Measurements from ENCODE around the gene PAK5. TPM values are rescaled to one million over a fixed set of nuclear protein-coding genes. Genes with fewer than 3 reads are reported as not detected.

The PAK5 gene
- total and polyA plus RNA-seq, 4 donors = 0.02 to 0.17 (median 0.04) TPM; not detected in 1

DNA sequence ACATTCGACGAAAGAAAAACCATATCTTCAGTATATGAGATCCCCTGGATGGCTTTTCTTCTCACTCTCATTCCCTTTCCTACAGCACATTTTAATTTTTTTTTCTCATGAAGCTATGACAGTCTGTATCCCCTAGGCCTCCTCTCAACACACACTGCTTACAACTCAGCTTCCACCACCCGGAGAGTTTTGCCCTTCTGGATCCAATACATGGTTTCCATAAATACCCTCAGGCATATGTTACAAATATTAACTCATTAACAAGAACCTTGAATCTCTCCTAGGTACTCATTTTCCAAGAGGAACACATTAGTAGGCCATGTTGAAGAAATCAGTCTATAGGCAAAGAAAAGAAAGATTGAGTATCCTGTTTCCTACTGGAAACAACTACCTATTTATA lies 44.0 kb downstream of the PAK5 start:
- H3K9me3 ChIP-seq (ENCODE audit: control insufficient read depth in 4 of 4, low read length in 3 of 4) = peaks cover 0 to 3% (median 0%) of the 10 kb centered on the region in 4 donors
- WGBS = 79% methylated on average over 3 of the region's 3 CpGs

DNA sequence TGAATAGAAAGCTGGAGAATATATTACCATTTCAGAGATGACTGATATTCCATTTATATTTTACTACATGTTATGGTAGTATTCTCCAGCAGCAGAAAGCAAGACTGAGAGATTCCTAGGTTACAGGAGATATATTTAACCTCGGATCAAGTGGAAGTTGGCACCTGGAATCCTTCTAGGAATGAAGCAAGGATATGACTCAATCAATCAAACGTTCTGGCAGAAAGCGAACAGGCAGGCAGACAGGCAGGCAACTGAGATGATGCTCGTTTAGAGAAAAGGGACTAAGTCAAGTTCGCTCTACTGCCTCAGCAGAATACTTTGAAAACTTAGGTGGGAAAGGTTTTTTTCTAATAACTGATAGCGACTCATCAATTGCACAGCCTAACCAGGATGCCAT lies 46.2 kb downstream of the PAK5 start:
- Histone ChIP-seq H3K4me1 (ENCODE audit: control insufficient read depth in 4 of 4, insufficient read depth in 4 of 4, low read length in 3 of 4) (no peaks in the 10 kb centered on the region), H3K36me3 (ENCODE audit: control insufficient read depth in 4 of 4, insufficient read depth in 3 of 4, low read depth in 1 of 4, low read length in 3 of 4) (no peaks in the 10 kb centered on the region), H3K4me3 (ENCODE audit: low read depth in 1 of 3, low read length in 3 of 3) (no peak overlapping the region), H3K27ac (ENCODE audit: low read depth in 1 of 2, low read length in 2 of 2) (no peak overlapping the region), H3K27me3 (ENCODE audit: control insufficient read depth in 4 of 4, insufficient read depth in 4 of 4, low read length in 3 of 4) (peaks cover 0 to 2% (median 0%) of the 10 kb centered on the region in 4 donors), H3K9me3 (ENCODE audit: control insufficient read depth in 4 of 4, low read length in 3 of 4) (peaks cover 0 to 3% (median 0%) of the 10 kb centered on the region in 4 donors), H3K9ac (ENCODE audit: low read depth in 1 of 2, low read length in 2 of 2) (no peak overlapping the region)
- no peak for DNase-seq (ENCODE audit: low spot score)
- no peak for TF ChIP-seq EGR1 (IDR thresholded peaks at IDR 0.05; ENCODE audit: low read depth in 2 of 2)
- no peak for TF ChIP-seq RAD21 (IDR thresholded peaks at IDR 0.05)
- TF ChIP-seq HNF4G (IDR thresholded peaks at IDR 0.05) = no peak
- no peak for TF ChIP-seq TAF1 (conservative IDR thresholded peaks at IDR 0.05)
- no peak for TF ChIP-seq ZBTB33 (IDR thresholded peaks at IDR 0.05)
- no peak for TF ChIP-seq YY1 (IDR thresholded peaks at IDR 0.05)
- TF ChIP-seq SP1 (IDR thresholded peaks at IDR 0.05) = no peak
- TF ChIP-seq RXRA (IDR thresholded peaks at IDR 0.05) = no peak
- 69% methylated on average over 6 of the region's 6 CpGs for WGBS

More for the DNA sequence above, 44.0 kb downstream of the PAK5 start:
- Histone ChIP-seq H3K27ac (ENCODE audit: low read depth in 1 of 2, low read length in 2 of 2) (no peak overlapping the region), H3K9ac (ENCODE audit: low read depth in 1 of 2, low read length in 2 of 2) (no peak overlapping the region), H3K27me3 (ENCODE audit: control insufficient read depth in 4 of 4, insufficient read depth in 4 of 4, low read length in 3 of 4) (peaks cover 0 to 2% (median 0%) of the 10 kb centered on the region in 4 donors), H3K36me3 (ENCODE audit: control insufficient read depth in 4 of 4, insufficient read depth in 3 of 4, low read depth in 1 of 4, low read length in 3 of 4) (no peaks in the 10 kb centered on the region), H3K4me1 (ENCODE audit: control insufficient read depth in 4 of 4, insufficient read depth in 4 of 4, low read length in 3 of 4) (no peaks in the 10 kb centered on the region), H3K4me3 (ENCODE audit: low read depth in 1 of 3, low read length in 3 of 3) (no peak overlapping the region)
- TF ChIP-seq FOXA1 (IDR thresholded peaks at IDR 0.05) (no peak), HNF4G (IDR thresholded peaks at IDR 0.05) (no peak), ZBTB33 (IDR thresholded peaks at IDR 0.05) (no peak), FOXA2 (IDR thresholded peaks at IDR 0.05) (no peak)
- TF ChIP-seq, protein P1, sequence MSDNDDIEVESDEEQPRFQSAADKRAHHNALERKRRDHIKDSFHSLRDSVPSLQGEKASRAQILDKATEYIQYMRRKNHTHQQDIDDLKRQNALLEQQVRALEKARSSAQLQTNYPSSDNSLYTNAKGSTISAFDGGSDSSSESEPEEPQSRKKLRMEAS (IDR thresholded peaks at IDR 0.05) = no peak
- TF ChIP-seq, protein P2, sequence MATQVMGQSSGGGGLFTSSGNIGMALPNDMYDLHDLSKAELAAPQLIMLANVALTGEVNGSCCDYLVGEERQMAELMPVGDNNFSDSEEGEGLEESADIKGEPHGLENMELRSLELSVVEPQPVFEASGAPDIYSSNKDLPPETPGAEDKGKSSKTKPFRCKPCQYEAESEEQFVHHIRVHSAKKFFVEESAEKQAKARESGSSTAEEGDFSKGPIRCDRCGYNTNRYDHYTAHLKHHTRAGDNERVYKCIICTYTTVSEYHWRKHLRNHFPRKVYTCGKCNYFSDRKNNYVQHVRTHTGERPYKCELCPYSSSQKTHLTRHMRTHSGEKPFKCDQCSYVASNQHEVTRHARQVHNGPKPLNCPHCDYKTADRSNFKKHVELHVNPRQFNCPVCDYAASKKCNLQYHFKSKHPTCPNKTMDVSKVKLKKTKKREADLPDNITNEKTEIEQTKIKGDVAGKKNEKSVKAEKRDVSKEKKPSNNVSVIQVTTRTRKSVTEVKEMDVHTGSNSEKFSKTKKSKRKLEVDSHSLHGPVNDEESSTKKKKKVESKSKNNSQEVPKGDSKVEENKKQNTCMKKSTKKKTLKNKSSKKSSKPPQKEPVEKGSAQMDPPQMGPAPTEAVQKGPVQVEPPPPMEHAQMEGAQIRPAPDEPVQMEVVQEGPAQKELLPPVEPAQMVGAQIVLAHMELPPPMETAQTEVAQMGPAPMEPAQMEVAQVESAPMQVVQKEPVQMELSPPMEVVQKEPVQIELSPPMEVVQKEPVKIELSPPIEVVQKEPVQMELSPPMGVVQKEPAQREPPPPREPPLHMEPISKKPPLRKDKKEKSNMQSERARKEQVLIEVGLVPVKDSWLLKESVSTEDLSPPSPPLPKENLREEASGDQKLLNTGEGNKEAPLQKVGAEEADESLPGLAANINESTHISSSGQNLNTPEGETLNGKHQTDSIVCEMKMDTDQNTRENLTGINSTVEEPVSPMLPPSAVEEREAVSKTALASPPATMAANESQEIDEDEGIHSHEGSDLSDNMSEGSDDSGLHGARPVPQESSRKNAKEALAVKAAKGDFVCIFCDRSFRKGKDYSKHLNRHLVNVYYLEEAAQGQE (IDR thresholded peaks at IDR 0.05) = no peak
- TF ChIP-seq, protein P3, sequence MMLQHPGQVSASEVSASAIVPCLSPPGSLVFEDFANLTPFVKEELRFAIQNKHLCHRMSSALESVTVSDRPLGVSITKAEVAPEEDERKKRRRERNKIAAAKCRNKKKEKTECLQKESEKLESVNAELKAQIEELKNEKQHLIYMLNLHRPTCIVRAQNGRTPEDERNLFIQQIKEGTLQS (IDR thresholded peaks at IDR 0.05) = no peak
- no peak for DNase-seq (ENCODE audit: low spot score)
